CD4-positive, alpha-beta T cell (primary cell): Measurements from ENCODE around the gene SLC24A3. TPM values are rescaled to one million over a fixed set of nuclear protein-coding genes. Genes with fewer than 3 reads are reported as not detected.

Experiments used
- ATAC-seq: fragments of 200-7000 bp; cut with Tn5 transposase; one replicate; pipeline ENCODE4 v1.10.0; 2022; ENCODE audit warnings: mild to moderate bottlenecking; ENCODE audit not compliant: poor library complexity
- CTCF ChIA-PET: fragments of 350-600 bp; sonication (Branson Sonifier 250); formaldehyde crosslinking; loops from one replicate; lab custom pipeline; 2021; ENCODE audit warnings: antibody characterized with exemption, inconsistent platforms; lab: Charles Lee
- POLR2A ChIA-PET: fragments of 350-600 bp; sonication (Branson Sonifier 250); formaldehyde crosslinking; loops from one replicate; lab custom pipeline; 2021; ENCODE audit warnings: antibody characterized with exemption, inconsistent platforms; lab: Charles Lee
- DNase-seq, 14 experiments: peaks; one replicate each; pipeline ENCODE4 v3.0.0-alpha.2; 2013 to 2020; ENCODE audit warnings: mixed read lengths in 2 of 14
- H3K27ac ChIP-seq, 2 donors: one replicate each; pipeline versions ENCODE4 v1.5.1 to v1.7.0; 2013; ENCODE audit warnings: low read length in 2 of 2, low read depth in 1 of 2, mild to moderate bottlenecking in 1 of 2
- H3K27me3 ChIP-seq, 2 experiments: 1 replicate in 1 of 2; 2 replicates in 1 of 2; pipeline versions ENCODE4 v1.6.1 to v1.7.0; 2013; ENCODE audit warnings: low read length in 2 of 2, control low read depth in 1 of 2, mild to moderate bottlenecking in 1 of 2, moderate library complexity in 1 of 2; ENCODE audit not compliant: insufficient read depth in 2 of 2, control insufficient read depth in 1 of 2
- H3K36me3 ChIP-seq: one replicate; pipeline ENCODE4 v1.6.1; 2013; ENCODE audit warnings: low read length, control low read depth; ENCODE audit not compliant: insufficient read depth
- H3K4me1 ChIP-seq: one replicate; pipeline ENCODE4 v1.6.1; 2013; ENCODE audit warnings: low read length, control low read depth; ENCODE audit not compliant: insufficient read depth
- H3K4me3 ChIP-seq: one replicate; pipeline ENCODE4 v1.5.1; 2013; ENCODE audit warnings: mild to moderate bottlenecking, low read length, moderate library complexity
- H3K9me3 ChIP-seq, 2 experiments: 1 replicate in 1 of 2; 2 replicates in 1 of 2; pipeline versions ENCODE4 v1.6.1 to v1.7.0; 2013; ENCODE audit warnings: low read length in 2 of 2, mild to moderate bottlenecking in 2 of 2, control low read depth in 1 of 2, moderate library complexity in 1 of 2; ENCODE audit not compliant: control insufficient read depth in 1 of 2, insufficient read depth in 1 of 2
- H3K27ac Mint-ChIP-seq: one replicate; pipeline ENCODE4 v1.8.0; 2020; ENCODE audit warnings: mixed read lengths
- H3K27me3 Mint-ChIP-seq: one replicate; pipeline ENCODE4 v1.8.0; 2021; ENCODE audit warnings: mixed read lengths
- H3K36me3 Mint-ChIP-seq: one replicate; pipeline ENCODE4 v1.8.0; 2021; ENCODE audit warnings: low read depth, mixed read lengths
- H3K4me1 Mint-ChIP-seq: one replicate; pipeline ENCODE4 v1.8.0; 2021; ENCODE audit warnings: low read depth, mixed read lengths
- H3K4me3 Mint-ChIP-seq: one replicate; pipeline ENCODE4 v1.8.0; 2020; ENCODE audit warnings: mild to moderate bottlenecking, mixed read lengths
- H3K9me3 Mint-ChIP-seq: one replicate; pipeline ENCODE4 v1.8.0; 2020; ENCODE audit warnings: mixed read lengths
- CTCF ChIP-seq: fragments of 200-600 bp; IDR thresholded peaks from one replicate; pipeline ENCODE4 v1.8.0; 2022; ENCODE audit warnings: antibody characterized with exemption, mild to moderate bottlenecking
- intact Hi-C, 2 experiments: fragments of 100-400 bp; cut with DNase I in 1 of 2; cut with micrococcal nuclease in 1 of 2; formaldehyde crosslinking; loops; one replicate each; pipeline versions ENCODE4 v1.15.1 to v1.9.0; 2023 to 2025; cut with DNase I, micrococcal nuclease
- total RNA-seq, 174 experiments: library from RNA in 2 of 174; stranded (reverse) in 2 of 174; gene quantifications; one replicate each; pipeline ENCODE4 v1.2.3 and lab custom pipeline; 2021 to 2026

The SLC24A3 gene
- total RNA-seq, 2 experiments from 2014 or later: not detected

- ChIA-PET CTCF (no interaction called here), POLR2A (no interaction called here)
These were observed 126.5 kb downstream of the SLC24A3 start for GRCh38 chr20:19338960-19339359.

GRCh38 chr20:19341348-19342053 is 129.1 kb downstream of the SLC24A3 start:
- Histone ChIP-seq H3K27me3 (no peaks in the 10 kb centered on the region), H3K4me3 (no peak overlapping the region), H3K27ac (no peak overlapping the region), H3K9me3 (no peaks in the 10 kb centered on the region), H3K36me3 (no peaks in the 10 kb centered on the region), H3K4me1 (no peaks in the 10 kb centered on the region)
- POLR2A ChIA-PET: no interaction called here
- no peak for TF ChIP-seq CTCF
- Mint-ChIP-seq H3K27me3 (peaks cover 4% of the 10 kb centered on the region), H3K4me1 (no peaks in the 10 kb centered on the region), H3K9me3 (no peaks in the 10 kb centered on the region), H3K27ac (no peak overlapping the region), H3K4me3 (no peak overlapping the region), H3K36me3 (no peaks in the 10 kb centered on the region)
- intact Hi-C loops: no loop called here
- no peak for ATAC-seq
- CTCF ChIA-PET: no interaction called here
- DNase-seq: no peak

More at GRCh38 chr20:19338960-19339359, 126.5 kb downstream of the SLC24A3 start:
- H3K4me3 ChIP-seq: no peak overlapping the region
- H3K9me3 ChIP-seq: no peaks in the 10 kb centered on the region
- no peaks in the 10 kb centered on the region for H3K27me3 ChIP-seq
- no peaks in the 10 kb centered on the region for H3K36me3 Mint-ChIP-seq
- no peaks in the 10 kb centered on the region for H3K4me1 Mint-ChIP-seq
- peaks cover 4% of the 10 kb centered on the region for H3K27me3 Mint-ChIP-seq
- H3K4me1 ChIP-seq: no peaks in the 10 kb centered on the region
- H3K27ac Mint-ChIP-seq: no peak overlapping the region
- ATAC-seq (no peak), DNase-seq (no peak)
- no peak overlapping the region for H3K4me3 Mint-ChIP-seq
- intact Hi-C loops: no loop called here
- no peaks in the 10 kb centered on the region for H3K36me3 ChIP-seq
- TF ChIP-seq CTCF: no peak
- no peaks in the 10 kb centered on the region for H3K9me3 Mint-ChIP-seq
- no peak overlapping the region for H3K27ac ChIP-seq

GRCh38 chr20:19344341-19344740 is 131.9 kb downstream of the SLC24A3 start:
- H3K9me3 Mint-ChIP-seq: no peaks in the 10 kb centered on the region
- CTCF ChIA-PET: no interaction called here
- Histone ChIP-seq H3K4me3 (no peak overlapping the region), H3K27ac (no peak overlapping the region), H3K27me3 (no peaks in the 10 kb centered on the region), H3K9me3 (no peaks in the 10 kb centered on the region), H3K36me3 (no peaks in the 10 kb centered on the region), H3K4me1 (no peaks in the 10 kb centered on the region)
- ATAC-seq (no peak), DNase-seq (no peak)
- H3K27ac Mint-ChIP-seq: no peak overlapping the region
- no peaks in the 10 kb centered on the region for H3K36me3 Mint-ChIP-seq
- no peak for TF ChIP-seq CTCF
- POLR2A ChIA-PET: no interaction called here
- intact Hi-C loops: no loop called here
- no peak overlapping the region for H3K4me3 Mint-ChIP-seq
- no peaks in the 10 kb centered on the region for H3K4me1 Mint-ChIP-seq
- H3K27me3 Mint-ChIP-seq: peaks cover 4% of the 10 kb centered on the region
